Thymus (tissue), 11 donors: Measurements from ENCODE around the gene MS4A8. TPM values are rescaled to one million over a fixed set of nuclear protein-coding genes. Genes with fewer than 3 reads are reported as not detected.
"Not testable (repeated sequence)": the region's sequence is repeated elsewhere in the genome, so short reads cannot be mapped to it uniquely, and the experiment has no call there.

Source experiments
- DNase-seq, 9 donors: peaks; one replicate each; pipeline ENCODE4 v3.0.0-alpha.2; 2013; ENCODE audit warnings: low spot score in 9 of 9, low read depth in 6 of 9, missing footprints in 1 of 9
- H3K27ac ChIP-seq, 2 donors: one replicate each; pipeline ENCODE4 v1.5.1; 2013; ENCODE audit warnings: control low read depth in 1 of 2, low read depth in 1 of 2, low read length in 1 of 2, mild to moderate bottlenecking in 1 of 2, moderate library complexity in 1 of 2
- H3K27me3 ChIP-seq, 2 donors: one replicate each; pipeline ENCODE4 v1.5.1; 2013; ENCODE audit warnings: low read length in 1 of 2; ENCODE audit not compliant: control insufficient read depth in 2 of 2, insufficient read depth in 1 of 2
- H3K36me3 ChIP-seq, 2 donors: one replicate each; pipeline ENCODE4 v1.5.1; 2013; ENCODE audit warnings: low read length in 1 of 2, mild to moderate bottlenecking in 1 of 2, moderate library complexity in 1 of 2; ENCODE audit not compliant: control insufficient read depth in 2 of 2, insufficient read depth in 2 of 2
- H3K4me1 ChIP-seq, 2 donors: one replicate each; pipeline ENCODE4 v1.5.1; 2013; ENCODE audit warnings: low read length in 2 of 2; ENCODE audit not compliant: control insufficient read depth in 2 of 2, insufficient read depth in 2 of 2
- H3K4me3 ChIP-seq, 2 donors: one replicate each; pipeline ENCODE4 v1.5.1; 2013; ENCODE audit warnings: low read length in 2 of 2, control low read depth in 1 of 2, mild to moderate bottlenecking in 1 of 2
- H3K9me3 ChIP-seq, 2 donors: one replicate each; pipeline ENCODE4 v1.5.1; 2013; ENCODE audit warnings: low read length in 1 of 2, mild to moderate bottlenecking in 1 of 2; ENCODE audit not compliant: control insufficient read depth in 2 of 2, insufficient read depth in 1 of 2
- WGBS: extraction: QIAGEN DNeasy Blood & Tissue Kit; methylation state at CpG from one replicate; pipeline ENCODE4 v1.1.7; 2013; 5-methylcytosine and 5-hydroxymethylcytosine counted together
- polyA plus RNA-seq: library from polyadenylated mRNA; stranded (reverse); fragments of 200-250 nt; gene quantifications from one replicate; pipeline ENCODE4 v1.2.3, GENCODE V29; 2013
- total RNA-seq: library from RNA; stranded (reverse); fragments of 120-200 nt; gene quantifications from one replicate; pipeline ENCODE4 v1.2.4, GENCODE V29; 2013
- donor health status: healthy.

Gene MS4A8
- total and polyA plus RNA-seq, 2 donors = 0.14 to 0.98 TPM

GRCh38 chr11:60756307-60757032, 57.1 kb downstream of the MS4A8 start, which contains the start of gene MS4A15:
MS4A15 (plus strand) TSS chr11:60756867; CDS start chr11:60763734, 6,867 bp downstream.
- Histone ChIP-seq H3K36me3 (no peaks in the 10 kb centered on the region), H3K4me1 (peaks cover 0 to 11% of the 10 kb centered on the region in 2 donors), H3K27me3 (no peaks in the 10 kb centered on the region), H3K9me3 (no peaks in the 10 kb centered on the region), H3K27ac (no peak within 1 kb of the TSS), H3K4me3 (no peak within 1 kb of the TSS)
- DNase-seq = peak in 8 of 9 donors; percentile 23 to 73 (median 34)
- 62% methylated on average over 14 of the region's 14 CpGs for WGBS

GRCh38 chr11:60757231-60757800, 57.9 kb downstream of the MS4A8 start:
- 98% methylated on average over 19 of the region's 19 CpGs for whole genome bisulfite sequencing
- no peaks in the 10 kb centered on the region for H3K9me3 ChIP-seq
- no peak overlapping the region for H3K27ac ChIP-seq
- H3K4me3 ChIP-seq = no peak overlapping the region
- H3K27me3 ChIP-seq = no peaks in the 10 kb centered on the region
- no peak for DNase-seq
- H3K4me1 ChIP-seq = peaks cover 0 to 11% of the 10 kb centered on the region in 2 donors
- H3K36me3 ChIP-seq = no peaks in the 10 kb centered on the region

GRCh38 chr11:60758671-60759070, 59.3 kb downstream of the MS4A8 start:
- H3K4me3 ChIP-seq, H3K27me3 ChIP-seq, DNase-seq, H3K27ac ChIP-seq, H3K36me3 ChIP-seq, H3K9me3 ChIP-seq: not testable (repeated sequence)
- WGBS = 98% methylated on average over 4 of the region's 4 CpGs
- H3K4me1 ChIP-seq = peaks cover 0 to 11% of the 10 kb centered on the region in 2 donors

GRCh38 chr11:60759438-60760225, 60.2 kb downstream of the MS4A8 start:
- peaks cover 0 to 11% of the 10 kb centered on the region in 2 donors for H3K4me1 ChIP-seq
- H3K36me3 ChIP-seq, H3K27me3 ChIP-seq, H3K9me3 ChIP-seq, H3K4me3 ChIP-seq, H3K27ac ChIP-seq, DNase-seq: not testable (repeated sequence)
- 54% methylated on average over 22 of the region's 22 CpGs for WGBS

GRCh38 chr11:60761436-60762190, 62.2 kb downstream of the MS4A8 start:
- Histone ChIP-seq H3K9me3 (no peaks in the 10 kb centered on the region), H3K4me3 (no peak overlapping the region), H3K27ac (no peak overlapping the region), H3K27me3 (no peaks in the 10 kb centered on the region), H3K4me1 (peaks cover 0 to 3% of the 10 kb centered on the region in 2 donors), H3K36me3 (no peaks in the 10 kb centered on the region)
- no peak for DNase-seq
- 92% methylated on average over 4 of the region's 4 CpGs for WGBS

GRCh38 chr11:60762851-60763691, 63.7 kb downstream of the MS4A8 start:
- Histone ChIP-seq H3K27me3 (peaks cover 0 to 3% of the 10 kb centered on the region in 2 donors), H3K9me3 (no peaks in the 10 kb centered on the region), H3K4me1 (no peaks in the 10 kb centered on the region), H3K4me3 (no peak overlapping the region), H3K36me3 (no peaks in the 10 kb centered on the region), H3K27ac (no peak overlapping the region)
- WGBS = 86% methylated on average over 11 of the region's 11 CpGs
- peak in 1 of 9 donors; percentile 29 for DNase-seq

GRCh38 chr11:60763692-60764369, 64.4 kb downstream of the MS4A8 start:
- no peak for DNase-seq
- H3K27ac ChIP-seq = no peak overlapping the region
- H3K36me3 ChIP-seq = no peaks in the 10 kb centered on the region
- peaks cover 0 to 3% of the 10 kb centered on the region in 2 donors for H3K27me3 ChIP-seq
- WGBS = 92% methylated on average over 11 of the region's 11 CpGs
- no peaks in the 10 kb centered on the region for H3K9me3 ChIP-seq
- H3K4me3 ChIP-seq = no peak overlapping the region
- no peaks in the 10 kb centered on the region for H3K4me1 ChIP-seq

DNA sequence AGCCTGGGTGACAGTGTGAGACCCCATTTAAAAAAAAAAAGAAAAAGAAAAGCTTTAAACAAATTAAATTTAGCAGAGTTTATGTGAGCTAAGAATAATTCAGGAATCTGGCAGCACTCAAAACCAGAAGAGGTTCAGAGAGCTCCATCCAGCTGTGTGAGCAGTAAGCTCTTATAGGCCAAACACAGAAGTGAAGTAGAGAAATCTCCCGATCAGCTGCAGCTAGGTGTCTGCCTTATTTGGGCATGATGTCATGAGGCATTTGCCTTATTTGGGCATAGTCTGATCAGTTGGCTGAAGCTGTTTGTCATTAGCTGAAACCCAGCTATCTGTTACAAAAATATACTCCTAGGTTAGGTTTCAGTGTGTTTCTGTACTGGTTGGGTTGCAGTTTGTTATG, 65.5 kb downstream of the MS4A8 start:
- Histone ChIP-seq H3K36me3 (no peaks in the 10 kb centered on the region), H3K27ac (no peak overlapping the region), H3K9me3 (no peaks in the 10 kb centered on the region), H3K4me1 (no peaks in the 10 kb centered on the region), H3K27me3 (peaks cover 0 to 3% of the 10 kb centered on the region in 2 donors), H3K4me3 (no peak overlapping the region)
- 77% methylated on average over 1 of the region's 1 CpG for WGBS
- DNase-seq = peak in 1 of 9 donors; percentile 16
